Activated T-helper 1 cell treated with anti-CD3 and anti-CD28 coated beads, Interleukin-2, amount 50 U/mL, for 16 hours (primary cell): ENCODE data around the gene RBM15.

Experiments
- DNase-seq, 2 donors: peaks; one replicate each; pipeline ENCODE4 v3.0.0-alpha.2; 2020; ENCODE audit warnings: low read depth in 1 of 2, low spot score in 1 of 2

Gene RBM15, protein sequence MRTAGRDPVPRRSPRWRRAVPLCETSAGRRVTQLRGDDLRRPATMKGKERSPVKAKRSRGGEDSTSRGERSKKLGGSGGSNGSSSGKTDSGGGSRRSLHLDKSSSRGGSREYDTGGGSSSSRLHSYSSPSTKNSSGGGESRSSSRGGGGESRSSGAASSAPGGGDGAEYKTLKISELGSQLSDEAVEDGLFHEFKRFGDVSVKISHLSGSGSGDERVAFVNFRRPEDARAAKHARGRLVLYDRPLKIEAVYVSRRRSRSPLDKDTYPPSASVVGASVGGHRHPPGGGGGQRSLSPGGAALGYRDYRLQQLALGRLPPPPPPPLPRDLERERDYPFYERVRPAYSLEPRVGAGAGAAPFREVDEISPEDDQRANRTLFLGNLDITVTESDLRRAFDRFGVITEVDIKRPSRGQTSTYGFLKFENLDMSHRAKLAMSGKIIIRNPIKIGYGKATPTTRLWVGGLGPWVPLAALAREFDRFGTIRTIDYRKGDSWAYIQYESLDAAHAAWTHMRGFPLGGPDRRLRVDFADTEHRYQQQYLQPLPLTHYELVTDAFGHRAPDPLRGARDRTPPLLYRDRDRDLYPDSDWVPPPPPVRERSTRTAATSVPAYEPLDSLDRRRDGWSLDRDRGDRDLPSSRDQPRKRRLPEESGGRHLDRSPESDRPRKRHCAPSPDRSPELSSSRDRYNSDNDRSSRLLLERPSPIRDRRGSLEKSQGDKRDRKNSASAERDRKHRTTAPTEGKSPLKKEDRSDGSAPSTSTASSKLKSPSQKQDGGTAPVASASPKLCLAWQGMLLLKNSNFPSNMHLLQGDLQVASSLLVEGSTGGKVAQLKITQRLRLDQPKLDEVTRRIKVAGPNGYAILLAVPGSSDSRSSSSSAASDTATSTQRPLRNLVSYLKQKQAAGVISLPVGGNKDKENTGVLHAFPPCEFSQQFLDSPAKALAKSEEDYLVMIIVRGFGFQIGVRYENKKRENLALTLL

DNA sequence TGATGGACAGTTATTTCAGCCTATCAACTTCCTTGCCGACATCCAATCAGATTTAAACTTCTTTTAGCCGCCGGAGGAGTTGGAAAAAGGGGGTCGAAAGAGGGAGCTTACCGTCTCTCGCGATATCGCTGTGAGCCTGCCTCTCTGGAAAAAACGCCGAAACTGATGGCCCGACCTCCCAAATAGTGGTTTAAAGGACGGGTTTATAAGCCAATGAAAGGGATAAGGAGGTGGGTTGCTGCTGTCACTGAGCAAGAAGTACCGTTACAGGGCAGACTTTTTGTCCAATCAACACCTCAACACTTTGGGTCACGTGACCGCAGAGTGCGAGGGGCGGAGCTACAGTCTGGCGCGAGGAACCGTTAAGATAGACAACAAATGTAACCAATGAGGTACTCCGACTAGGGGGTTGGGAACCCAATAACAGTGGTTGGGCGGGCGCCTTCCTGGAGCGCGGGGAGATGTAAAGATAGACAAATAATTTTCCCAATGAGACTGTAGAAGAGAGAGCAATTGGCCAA, at the start of gene RBM15:
Gene RBM15, plus strand, starts transcription at position 492 of the 521 bp plus-strand sequence. Its CDS starts 29 bp downstream, at position 521.
- DNase-seq = peak; percentile 88 to 94

DNA sequence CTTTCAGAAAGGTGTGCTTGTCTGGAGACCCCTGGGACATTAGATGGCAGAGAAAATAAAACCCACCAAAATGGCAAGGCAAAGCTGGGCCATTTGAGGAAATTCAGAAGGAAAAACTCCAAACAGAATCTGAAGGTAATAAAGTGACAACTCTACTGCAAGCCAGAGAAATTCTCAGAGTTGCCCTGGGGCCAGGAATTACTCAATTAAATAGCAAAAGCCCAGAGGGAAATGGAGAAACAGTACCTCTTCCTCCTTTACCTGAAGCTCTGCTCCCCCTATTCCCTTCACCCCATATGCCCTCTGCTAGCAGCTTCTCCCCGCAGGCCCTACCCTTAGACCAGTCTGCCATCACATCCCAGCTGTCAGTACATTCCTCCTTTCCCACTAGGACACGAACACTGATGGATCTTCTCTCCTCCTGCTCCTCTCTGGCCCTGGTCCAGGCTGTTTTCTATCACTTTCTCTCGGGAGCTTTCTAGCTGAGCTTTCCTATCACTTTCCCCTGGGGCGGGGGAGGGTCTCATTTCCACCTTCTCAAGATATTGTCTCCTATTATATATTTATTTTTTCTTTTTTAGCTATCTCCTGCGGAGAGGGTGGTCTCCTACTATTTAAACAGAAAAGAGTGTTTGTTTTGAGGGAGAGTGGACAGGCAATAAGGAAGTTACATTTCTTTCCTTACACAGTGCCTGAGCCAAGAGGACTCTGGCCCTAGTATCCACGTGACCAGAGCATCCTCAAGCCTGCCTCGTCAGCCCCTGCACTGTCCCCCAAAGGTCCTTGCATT, 47.7 kb upstream of the RBM15 start:
- no peak for DNase-seq

DNA sequence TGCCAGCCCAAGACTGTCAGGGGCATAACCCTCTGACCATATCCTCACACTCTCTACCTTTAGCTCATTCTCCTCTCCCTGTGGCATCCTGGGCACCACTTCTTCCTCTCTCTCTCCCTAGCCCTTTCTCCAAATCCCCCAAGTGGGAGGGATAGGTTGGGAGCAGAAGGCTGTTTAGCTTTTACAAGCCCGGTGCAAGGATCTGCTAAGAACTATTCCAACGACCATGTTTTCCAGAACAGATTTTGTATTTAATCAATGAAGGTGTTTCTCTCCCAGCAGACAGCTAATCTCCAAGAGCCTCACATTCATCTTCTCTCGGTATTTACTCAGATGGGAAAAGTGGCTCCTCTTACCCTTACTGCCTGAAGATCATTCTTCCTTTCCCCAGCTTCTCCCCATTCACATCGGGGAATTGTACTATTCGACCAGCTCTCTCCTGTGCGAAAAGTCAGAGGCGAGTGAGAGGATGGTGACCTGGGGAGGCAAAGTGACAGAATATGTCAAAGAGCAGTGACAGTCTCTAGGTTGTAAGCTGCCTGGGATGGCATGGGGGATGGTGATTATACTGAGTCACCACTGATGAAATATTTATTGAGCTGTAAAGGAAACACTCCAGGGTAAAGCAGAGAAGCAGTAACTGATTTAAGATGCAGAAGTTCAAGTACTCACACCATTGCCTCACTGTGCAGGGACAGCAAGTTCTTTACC, 47.0 kb upstream of the RBM15 start:
- no peak for DNase-seq

DNA sequence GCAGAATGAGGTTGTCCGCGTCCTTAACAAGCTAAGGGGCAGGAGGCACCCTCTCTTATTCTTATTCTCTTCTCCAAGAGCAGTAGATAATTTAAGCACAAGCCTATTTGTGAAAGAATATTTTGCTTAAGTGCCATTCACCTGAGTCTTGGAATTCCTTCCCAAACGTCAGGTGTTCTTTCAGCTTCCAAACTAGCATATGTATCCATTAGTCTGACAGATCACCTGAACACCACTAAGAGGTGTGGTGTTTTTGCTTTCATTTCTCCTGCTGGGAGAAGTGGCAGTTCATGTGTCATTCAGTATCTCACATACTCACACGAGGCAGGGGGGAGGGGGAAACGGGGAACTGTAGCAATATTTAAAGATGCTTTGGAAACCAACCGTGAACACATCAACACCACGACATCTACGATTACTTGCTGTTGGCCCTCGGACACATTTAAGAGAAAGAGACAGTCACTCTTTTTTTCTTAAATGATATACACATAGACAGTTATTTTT, 45.5 kb upstream of the RBM15 start:
- DNase-seq = no peak

DNA sequence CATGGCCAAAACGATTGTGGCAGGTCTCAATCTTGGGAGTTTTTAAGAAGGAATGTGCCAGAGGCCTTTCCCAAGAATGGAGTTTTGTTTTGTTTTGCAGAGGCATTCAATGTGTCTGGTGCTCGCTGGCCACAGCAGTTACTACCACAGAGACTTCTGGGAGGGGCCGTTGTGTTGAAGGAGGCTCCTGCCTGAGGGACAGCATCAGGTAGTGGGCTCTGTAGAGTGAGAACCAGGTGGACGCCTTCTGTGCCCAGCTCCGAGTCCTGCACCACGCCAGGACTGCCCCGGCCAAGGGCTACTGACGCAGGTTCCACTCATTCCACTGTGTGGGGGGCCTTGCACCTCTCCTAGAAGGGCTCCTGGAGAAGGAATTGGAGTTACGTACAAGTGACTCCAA, 44.9 kb upstream of the RBM15 start:
- no peak for DNase-seq

DNA sequence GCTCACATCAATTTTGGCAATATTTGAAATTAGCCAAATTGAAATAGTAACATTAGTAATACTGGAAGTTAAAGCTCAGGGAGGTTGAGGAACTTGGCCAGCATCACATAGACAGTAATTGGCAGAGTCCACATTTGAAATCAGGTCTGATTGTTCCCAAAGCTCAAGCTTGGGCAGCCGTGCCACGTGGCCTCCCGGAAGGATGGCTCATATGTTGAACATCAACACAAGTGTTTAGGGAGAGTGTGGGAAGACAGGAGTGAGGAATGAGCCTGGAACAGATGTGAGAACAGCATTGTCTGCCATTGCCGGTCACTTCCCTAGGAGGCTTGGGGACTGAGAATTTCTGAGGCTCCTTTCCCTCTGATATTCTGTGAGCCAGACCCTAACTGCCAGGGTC, 40.2 kb upstream of the RBM15 start:
- DNase-seq = no peak

DNA sequence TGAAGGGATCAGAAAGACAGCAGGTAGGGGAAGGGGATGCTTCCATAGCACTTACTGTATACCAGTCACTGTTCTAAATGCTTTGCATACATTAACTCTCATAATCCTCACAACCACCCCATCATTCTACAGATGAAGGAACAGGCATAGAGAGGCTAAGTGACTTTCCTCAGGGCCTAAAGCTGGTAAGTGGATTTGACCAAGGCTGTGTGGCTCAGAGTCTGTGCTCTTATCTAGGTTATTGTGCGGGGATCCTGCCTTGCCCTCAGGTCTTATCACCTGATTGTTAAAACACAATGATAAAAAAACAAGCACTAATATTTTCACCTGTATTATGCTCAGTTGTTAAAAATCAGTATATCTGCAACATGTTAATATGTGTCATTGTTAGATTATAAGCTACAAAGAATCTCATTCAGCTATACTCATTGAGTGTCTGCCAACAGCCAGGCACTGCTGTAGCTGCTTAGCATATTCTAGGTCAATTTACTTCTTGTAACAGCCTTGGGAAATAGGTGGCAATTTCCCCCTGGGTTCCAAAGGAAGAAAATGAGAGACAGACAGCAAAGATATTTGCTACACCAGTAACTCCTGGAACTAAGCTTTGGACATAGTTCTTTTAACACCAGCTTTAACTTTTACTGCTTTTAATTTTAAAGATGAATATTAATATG, 38.6 kb upstream of the RBM15 start:
- no peak for DNase-seq

DNA sequence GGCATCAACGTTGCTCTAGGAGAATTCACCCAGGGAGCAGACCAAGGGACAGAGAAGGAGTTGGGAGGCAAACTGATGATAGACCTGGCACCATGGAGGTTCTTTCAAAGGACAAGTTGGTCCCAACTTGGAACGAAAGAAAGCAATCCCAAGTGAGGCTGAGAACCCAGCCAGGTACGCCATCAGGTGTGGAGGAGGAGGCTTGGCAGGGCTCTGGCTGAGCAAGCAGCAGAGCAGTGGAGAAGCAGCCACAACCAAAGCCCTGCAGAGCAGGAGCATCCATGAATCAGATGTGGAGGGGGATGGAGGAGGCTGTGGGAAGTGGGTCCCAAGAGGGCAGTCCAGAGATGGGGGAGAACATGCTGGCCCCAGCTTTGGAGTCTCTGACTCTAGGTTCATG, 36.3 kb upstream of the RBM15 start:
- DNase-seq = no peak

DNA sequence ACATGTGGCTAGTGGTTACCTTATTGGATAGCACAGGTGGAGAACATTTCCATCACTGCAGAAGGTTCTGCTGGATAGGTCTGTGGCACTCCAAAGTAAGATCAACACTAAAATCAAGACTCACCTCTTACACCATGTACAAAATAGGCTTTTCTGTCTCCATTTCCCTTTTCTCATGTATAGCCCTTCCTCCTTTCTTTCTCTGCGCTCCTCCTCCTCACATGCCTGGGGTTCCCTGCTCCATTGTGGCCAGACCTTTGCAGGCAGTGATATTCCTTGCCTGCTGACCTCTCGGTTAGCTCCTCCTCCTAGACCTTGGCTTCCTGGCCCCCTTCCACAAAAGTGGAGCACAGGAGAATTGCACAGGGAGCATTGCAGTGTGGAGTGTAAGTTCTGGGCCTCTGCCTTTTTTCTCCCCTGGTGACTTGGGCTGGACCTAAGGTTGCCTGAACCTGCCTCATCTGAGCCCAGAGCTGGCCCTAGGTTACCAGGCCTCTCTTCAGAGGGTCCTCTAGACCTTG, 33.2 kb upstream of the RBM15 start:
- DNase-seq = no peak

DNA sequence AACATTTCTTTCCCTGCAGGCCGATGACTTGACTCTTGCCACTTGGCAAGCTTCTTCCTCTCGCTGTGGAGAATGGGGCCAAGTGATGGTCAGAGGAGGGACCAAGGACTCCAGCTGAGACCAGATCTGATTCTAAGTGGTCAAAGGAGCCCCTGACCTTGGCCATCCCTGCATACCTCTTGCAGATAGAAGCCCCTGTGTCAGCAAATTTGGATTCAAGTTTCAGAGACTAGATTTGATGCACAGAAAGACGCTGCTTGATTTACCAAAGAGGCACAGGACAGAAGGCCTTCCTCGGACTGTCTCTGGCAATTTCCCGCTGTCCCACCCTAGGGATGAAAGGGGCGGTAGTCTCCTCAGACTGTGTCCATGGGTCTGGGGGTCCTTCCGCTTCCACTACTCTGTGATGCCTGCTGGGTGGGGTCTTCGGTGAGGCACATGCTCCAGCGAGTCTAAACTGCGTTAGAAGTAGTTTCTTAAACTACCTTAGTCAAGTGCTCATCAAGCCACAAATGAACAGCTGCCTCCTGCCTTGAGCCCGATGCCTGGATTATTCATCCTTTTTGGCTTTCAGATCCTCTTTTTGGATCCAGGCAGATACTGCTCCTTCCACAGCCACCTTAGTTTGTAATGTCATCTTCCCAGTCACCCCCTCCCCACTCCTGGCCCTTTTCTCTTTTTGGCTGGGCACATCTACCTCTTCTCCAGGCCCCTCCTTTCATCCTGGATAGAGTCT, 31.8 kb upstream of the RBM15 start:
- DNase-seq = no peak

DNA sequence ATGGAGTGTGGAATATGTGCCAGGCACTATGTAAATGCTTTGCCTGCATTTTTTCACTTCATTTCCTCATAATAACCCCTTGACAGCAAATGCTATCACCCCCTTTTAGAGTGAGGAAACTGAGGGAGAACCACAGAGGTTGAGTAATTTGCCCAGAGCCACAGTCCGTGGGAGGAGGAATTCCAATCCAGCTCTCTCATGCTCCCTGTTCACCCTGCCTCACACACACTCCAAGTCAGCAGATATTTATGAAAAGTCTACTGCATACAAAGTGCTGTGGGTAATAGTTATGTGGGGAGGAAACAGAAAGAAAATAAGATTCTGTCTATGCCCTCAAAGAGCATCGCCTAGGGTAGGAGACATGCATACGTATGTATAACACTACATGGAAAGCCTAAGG, 30.9 kb upstream of the RBM15 start:
- no peak for DNase-seq

DNA sequence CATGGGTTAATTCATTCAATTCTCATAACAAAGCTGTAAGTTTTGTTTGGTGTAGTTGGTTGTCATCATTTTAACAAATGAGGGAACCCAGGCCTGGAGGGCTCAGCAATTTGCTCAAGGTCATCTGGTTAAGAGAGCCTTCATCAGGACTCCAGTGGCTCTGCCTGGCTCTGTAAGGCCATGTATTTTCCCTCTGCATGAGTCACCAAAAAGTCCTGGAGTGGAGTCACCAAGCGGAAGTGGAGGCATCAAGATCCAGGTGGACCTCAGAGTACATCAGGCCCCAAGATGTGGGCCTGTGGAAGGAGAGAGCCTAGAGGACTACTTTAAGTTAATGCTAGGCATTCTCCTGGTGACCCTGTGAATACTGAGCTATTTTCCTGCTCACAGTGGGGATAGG, 30.0 kb upstream of the RBM15 start:
- DNase-seq = no peak

DNA sequence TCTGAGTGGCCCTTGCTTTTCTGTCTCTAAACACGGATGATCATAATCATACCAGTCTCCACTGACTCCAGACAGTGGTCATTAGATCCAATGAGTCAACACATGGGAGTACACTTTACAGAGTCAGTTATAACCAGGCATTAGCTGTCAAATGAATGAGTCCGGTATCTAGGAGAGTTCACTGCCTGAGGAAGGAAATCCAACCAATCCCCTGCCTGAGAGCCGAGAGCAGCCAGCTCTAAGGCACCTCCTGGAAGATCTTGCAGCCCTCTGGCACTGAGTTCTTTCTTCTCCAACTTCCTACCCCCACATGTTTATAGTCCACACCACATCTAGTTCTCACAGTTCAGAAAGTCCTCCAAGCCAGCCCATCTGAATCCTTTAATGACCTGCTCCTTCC, 29.4 kb upstream of the RBM15 start:
- no peak for DNase-seq

DNA sequence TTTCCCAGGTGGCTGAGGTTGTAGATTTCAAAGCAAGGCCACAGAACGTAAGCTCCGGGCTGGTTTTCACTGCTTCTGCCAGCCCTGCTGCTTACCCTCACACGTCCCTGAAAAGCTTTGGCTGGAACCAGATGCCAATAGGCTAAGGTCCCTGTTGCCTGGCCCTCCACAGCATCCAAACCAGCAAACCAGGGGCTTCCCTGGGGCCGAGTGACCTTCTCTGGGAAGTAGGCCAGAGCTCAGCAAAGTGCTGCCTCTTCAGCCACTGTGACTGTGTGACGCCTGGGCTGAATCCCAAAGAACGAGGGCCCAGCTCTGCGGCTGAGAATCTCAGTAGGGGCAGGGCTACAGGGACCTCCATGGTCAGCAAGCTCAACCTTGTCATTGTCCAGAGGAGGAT, 28.9 kb upstream of the RBM15 start:
- DNase-seq = no peak

DNA sequence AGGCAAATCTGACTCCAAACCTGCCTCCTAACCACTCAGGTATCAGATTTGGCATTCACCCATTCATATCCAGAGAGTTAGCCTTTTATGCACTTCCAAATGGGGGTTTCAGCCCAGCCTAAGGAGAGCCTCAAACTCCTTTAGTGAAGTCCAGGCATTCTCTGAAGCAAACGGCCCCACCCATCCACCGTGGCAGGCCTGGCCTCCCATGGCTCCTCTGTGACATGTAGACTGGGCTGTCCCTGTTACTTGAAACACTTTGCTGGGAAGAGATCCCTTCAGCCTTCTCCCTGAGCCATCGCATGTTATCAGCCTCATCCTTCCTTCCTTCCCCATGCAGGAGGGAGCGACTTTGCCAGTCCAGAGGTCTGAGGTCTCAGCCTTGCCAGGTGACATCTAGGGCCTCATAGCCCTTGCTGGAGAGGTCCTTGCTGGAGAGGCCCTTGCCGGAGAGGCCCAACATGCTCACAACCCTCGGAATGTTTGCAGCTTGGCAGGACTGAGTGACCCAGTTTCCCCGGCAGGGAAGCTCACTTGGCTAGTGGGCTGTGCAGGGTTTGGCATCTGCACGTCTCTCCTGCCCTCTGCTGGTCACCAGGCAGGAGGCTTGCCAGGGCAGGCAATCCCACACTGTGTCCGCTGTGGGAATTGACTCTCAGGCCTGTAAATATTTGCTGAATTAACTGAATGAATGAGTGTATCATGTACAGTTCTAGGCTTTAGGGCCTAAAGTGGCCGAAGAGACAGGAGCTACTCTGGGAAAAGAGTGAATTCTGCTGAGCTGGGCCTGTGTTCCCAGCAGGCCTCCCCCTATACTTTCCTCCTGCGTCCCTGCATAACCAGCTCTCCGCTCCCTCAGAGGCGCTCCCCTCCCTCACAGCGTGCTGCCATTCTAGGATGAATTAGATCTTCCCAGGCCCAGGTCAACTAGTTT, 26.7 kb upstream of the RBM15 start:
- DNase-seq = peak; percentile 44 to 55

DNA sequence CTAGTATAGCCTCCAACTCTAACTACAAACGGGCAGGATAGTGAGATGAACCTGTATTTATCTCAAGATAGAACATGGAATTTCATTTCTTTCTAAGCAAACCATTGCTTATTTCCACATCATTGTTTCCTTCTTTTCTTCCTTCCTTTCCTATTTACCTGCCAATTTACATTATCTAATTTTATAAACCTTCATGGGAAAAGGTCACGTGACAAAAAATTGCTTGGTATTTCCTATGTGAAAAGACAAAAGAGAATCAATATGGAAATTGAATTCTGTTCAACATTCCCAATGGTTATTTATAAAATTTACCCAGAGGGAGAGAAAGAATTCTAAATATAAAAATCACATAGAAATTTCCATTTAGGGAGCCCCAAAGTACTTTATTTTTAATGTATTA, 22.4 kb upstream of the RBM15 start:
- DNase-seq = no peak

DNA sequence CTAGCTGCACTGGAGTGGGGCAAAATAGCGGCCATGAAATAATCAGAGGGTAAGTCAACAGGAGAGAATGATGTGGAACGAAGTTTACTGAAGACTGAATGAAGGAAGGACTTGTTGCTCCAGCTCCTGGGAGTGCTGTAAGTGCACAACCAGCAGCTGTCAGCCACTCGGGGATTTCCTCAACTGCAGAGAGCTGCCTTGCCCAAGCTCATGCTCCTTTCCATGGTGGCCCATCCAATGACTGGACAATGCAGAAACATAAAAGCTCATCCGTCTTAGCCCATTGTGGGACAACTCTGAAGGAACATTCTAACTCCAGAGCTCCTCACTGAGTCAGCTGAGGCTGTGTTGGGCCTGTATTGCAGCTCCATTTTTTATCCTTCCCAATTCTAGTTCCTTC, 21.1 kb upstream of the RBM15 start:
- no peak for DNase-seq
